NCI-H2227 treated with DMSO at 0.1 percent for 48 hours (cell line): ENCODE results near the gene TMEM232.

ENCODE experiments used
- DNase-seq: peaks from one replicate; lab custom pipeline; 2025; lab: John Stamatoyannopoulos, UW

The TMEM232 gene

GRCh38 chr5:110401881-110402280 lies 324.6 kb downstream of the TMEM232 start:
- DNase-seq = no peak

DNA sequence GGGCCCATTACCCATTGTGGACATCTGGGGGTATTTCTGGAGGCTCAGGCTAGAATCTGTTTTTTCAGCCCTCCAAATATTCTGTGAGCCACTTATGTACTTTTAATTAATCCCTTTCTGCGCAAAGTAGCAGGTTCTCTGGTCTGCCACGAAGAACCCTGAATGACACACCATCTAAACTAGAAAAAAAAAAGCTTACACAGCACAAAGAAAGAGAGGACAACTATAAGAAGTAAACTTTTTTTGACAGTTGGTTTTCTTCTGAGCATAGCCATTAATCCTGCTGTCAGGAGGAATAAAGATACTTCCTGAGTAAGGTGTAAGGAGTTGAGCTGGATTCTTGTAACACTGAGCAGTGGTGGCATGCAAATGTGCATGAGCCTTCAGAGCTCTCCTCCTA lies 327.5 kb downstream of the TMEM232 start:
- DNase-seq = no peak

GRCh38 chr5:110397281-110397680 lies 329.2 kb downstream of the TMEM232 start:
- no peak for DNase-seq

GRCh38 chr5:110386782-110387181 lies 339.7 kb downstream of the TMEM232 start:
- no peak for DNase-seq

- no peak for DNase-seq
Measured at GRCh38 chr5:110383231-110383630, 343.2 kb downstream of the TMEM232 start.

DNA sequence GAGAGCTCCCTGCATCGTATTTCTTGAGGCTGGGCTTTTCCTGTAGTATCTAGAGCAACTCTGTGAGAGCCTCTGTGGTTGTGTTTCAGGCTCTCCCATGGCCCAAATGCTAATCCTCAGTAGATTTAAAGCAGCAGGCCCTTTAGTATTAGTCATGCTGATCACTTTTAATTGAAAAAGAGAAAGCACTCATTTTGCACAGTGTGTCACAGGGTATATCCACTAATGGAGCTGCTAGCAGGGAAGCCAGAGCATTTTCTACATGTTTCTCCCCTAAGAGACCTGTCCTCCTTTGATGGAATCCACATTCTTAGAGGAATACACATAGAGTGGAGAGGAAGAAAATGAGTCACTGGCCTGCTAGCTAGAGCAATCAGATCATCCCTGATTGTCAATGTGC lies 348.5 kb downstream of the TMEM232 start:
- DNase-seq = no peak

DNA sequence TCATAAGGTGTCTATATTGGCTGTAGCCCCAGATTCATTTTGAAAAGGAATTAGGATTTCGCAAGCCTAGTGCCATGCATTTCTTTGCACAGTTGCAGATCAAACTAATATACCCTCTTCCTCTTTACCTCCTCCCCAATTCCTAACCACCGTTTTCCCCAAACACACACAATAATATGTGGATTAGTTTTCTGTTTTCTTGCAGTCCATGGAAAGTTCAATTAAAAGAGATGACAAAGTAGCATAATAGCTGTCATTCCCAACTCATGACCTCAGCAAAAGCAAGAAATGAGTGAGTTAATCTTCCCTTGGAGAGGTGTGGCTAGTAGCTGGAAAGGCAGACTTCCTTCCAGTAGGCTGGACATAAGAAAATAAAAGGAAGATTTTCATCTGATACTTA lies 349.1 kb downstream of the TMEM232 start:
- no peak for DNase-seq

DNA sequence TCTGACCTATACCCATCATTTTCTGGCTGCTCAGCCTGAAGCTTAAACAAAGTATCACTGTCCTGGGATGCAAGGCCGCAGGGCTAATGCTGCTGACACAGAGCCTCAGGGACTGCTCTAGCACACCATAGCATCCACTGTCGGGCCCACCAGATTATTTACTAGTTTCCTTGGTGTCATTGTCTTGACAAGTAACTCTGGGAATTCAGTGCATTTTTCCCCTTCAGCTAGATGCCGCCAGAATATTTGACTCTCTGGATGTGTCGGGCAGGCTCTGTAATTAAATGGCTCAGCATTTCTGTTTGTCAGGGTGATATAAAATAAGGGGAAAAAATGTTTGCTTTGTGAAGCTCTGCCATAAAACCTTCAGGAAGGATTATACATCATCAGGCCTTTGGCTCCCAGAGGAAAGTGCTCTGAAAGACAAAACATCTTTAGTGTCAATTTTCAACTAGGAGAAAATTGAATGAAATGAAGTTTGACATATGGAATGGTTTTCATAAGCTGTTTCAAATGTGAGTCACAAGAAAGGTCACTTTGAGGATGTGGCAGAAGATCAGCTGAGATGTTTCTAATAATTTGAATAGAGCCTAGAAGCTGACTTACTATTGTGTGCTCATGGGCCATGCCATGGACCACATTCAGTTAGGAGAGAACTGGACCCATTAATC lies 350.1 kb downstream of the TMEM232 start:
- DNase-seq = no peak

- DNase-seq = no peak
Measured at GRCh38 chr5:110371725-110372041, 354.8 kb downstream of the TMEM232 start.

DNA sequence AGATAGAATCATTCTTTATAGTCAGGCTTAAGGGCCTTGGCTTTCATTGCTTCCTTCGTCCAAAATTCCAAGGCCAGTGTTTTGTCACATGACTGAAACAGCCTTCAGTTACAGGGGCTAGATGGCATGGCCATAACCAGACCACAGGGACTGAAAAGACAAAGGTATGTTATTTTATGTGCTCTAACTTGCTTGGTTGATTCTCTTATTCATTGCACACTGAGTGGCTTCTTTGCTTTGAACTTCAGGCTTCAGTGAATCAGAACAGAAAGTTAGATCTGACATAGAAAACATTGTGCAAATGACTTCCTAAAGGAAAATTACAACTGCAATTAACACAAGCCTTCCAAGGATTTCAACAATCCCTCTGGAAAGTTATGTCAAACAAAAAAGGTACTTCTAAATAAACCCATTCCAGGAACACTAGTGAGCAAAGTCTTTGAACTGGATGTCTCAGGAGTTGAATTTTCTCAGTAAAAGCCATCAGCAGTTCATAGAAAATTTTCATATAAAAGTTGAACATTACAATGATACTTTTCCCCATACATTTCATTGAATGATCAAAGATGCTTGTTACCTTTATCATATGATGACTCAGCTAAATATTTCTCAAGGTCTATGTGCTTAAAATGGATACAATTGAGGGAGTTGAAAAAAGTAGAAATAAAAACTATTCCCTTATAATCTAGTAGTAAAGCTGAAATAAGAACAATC lies 355.3 kb downstream of the TMEM232 start:
- no peak for DNase-seq
